Measurements from ENCODE around the gene SLC25A26.

- TF ChIP-seq ZNF274 (IDR thresholded peaks at IDR 0.05; ENCODE audit: low read depth, low read length) (no peak), SUZ12 (IDR thresholded peaks at IDR 0.05; ENCODE audit: extremely low read depth, insufficient read depth, insufficient read length) (no peak), YY1 (IDR thresholded peaks at IDR 0.05; ENCODE audit: insufficient read depth, insufficient read length) (no peak)
These were observed 194.0 kb downstream of the SLC25A26 start for GRCh38 chr3:66414846-66415245.
